Glomerular endothelial cell (primary cell): ENCODE results near the gene NTRK2. TPM values are rescaled to one million over a fixed set of nuclear protein-coding genes. Genes with fewer than 3 reads are reported as not detected.

Source experiments
- DNase-seq: peaks from one replicate; pipeline ENCODE4 v3.0.0-alpha.2; 2011; ENCODE audit warnings: low read depth, low spot score; ENCODE audit errors: extremely low read depth
- total RNA-seq: library from RNA; depleted of rRNA; stranded (reverse); fragments of >200 nt; gene quantifications from 2 replicates; pipeline ENCODE4 v1.2.3, GENCODE V29; 2015

Gene NTRK2
- total RNA-seq, 1 donor from 2014 or later: 0.35 TPM

- no peak for DNase-seq
These were observed 109.0 kb downstream of the NTRK2 start for GRCh38 chr9:84778570-84778969.

DNA sequence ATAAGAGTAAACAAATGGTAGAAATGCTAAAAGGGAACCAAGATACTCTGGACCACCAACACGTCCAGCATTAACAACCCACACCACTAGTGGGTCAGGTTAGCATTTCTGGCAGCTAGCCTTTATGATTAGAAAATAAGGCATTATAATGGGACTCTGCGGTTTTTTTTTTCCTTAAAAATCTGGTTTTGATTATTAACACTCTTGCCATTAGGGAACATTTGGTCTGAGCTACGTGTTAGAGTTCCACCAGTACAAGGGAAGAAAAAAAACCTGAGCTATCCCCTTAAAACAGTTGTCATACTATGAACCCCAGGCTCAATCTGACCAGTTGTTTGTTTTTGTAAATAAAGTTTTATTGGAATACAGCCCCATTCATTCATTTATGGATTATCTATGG lies 110.4 kb downstream of the NTRK2 start:
- DNase-seq: no peak

DNA sequence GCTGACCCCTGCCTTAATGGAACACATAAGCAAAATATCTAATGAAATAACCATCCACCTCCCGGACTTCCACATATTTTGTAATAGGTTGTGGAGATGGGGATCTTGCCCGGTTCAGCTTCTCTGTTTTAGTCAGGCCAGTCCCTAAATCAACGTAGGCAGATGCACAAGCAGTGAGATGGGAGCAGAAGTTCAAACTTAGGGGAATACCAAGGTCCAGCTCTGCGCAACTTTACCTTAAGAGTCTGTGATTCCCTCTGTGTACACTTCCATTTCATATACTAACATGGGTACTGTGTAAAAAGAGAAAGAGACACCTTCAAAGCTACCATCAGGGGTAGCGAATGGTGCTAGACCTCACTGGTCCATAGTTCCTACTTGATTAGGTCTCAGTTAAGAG lies 110.9 kb downstream of the NTRK2 start:
- DNase-seq: no peak

DNA sequence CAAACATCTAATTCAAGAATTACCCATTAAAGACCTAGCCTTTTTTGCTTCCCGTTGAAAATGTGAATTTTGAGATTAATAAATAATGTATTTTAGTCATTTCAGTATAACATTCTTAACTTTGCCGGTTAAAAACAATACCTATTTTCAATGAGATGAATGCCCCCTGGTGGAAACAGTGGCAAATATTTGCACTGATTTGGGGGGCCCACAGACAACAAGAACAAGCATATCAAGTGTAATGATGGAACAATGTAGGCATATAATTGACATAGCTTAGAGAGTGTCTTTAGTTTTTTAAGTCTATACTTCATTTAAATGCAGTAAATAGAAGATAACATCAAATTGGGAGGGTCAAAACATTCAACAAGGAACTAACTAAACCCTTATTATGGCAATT lies 111.9 kb downstream of the NTRK2 start:
- DNase-seq: no peak

DNA sequence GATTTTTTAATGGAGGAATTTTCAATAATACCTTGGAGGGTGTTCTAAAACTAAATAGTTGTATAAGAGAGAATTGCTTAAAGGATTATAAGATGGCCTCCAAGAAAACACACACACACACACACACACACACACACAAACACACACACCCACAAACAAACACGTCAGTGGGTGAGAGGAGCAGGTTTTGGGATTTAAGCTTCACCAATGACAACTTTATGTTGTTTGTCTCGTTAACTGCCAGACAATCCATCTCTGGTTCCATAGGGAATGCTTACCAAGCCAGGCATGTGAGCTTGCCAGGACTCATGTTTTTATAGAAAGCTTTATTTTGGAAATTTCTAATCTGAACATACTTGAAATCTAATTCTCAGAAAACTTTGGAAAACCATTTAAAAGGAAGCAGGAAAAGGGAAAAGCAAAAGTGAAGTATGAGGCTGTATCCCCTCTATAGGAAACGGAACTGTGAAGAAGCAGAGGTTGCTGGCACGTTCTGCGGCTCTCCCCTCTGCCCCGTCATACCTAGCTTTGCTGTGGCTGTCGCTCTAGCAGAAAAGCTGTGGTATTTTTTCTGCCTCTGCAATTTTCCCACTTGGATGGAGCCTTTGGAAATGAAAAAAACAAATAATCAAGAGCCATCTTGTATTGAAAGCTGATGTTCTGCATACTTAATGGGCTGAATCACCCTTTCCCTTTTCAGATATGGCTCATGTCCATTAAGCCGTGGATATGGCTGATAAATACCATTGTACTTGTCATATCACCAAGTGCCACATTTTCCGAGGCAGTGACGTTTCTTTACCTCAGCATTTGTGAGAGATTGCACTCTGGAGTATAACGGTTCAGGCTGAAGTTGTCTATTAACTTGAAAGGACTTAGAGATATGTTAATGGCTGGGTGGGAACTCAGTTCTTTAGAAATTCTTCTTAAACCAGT lies 112.7 kb downstream of the NTRK2 start:
- peak; percentile 44 for DNase-seq

DNA sequence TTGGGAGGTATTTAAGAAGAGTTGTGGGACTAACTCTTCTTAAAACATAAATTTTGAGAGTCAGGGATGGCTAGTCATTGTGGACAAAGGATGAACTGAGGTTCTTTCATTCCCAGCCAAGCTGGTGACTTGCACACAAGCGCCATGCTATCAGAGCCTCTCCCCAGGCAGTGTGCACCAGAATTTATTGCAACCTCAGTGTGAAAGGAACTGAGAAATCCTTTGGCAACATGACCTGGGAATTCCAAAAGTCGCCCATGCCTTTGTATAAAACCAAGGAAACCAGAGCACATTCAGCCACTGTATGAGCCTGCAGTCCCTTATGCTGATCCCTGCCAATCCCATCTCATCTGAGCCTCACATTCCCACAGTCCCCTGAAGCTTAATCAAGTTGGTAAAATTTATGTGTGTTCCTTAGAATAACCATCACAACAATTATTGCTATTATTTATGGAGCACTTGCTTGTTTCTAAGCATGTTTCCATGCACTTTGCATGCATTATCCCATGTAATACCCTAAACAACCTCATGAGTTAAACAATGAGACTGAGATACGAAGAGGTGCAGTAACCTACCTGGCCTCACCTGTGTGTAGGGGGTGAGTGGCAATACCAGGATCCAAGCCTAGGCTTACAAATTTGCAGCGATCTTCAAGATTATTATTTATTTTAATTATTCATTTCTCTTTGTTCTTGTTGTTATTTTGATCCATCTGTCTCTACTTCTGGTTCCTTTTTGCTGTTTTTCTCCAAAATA lies 116.4 kb downstream of the NTRK2 start:
- DNase-seq: no peak

DNA sequence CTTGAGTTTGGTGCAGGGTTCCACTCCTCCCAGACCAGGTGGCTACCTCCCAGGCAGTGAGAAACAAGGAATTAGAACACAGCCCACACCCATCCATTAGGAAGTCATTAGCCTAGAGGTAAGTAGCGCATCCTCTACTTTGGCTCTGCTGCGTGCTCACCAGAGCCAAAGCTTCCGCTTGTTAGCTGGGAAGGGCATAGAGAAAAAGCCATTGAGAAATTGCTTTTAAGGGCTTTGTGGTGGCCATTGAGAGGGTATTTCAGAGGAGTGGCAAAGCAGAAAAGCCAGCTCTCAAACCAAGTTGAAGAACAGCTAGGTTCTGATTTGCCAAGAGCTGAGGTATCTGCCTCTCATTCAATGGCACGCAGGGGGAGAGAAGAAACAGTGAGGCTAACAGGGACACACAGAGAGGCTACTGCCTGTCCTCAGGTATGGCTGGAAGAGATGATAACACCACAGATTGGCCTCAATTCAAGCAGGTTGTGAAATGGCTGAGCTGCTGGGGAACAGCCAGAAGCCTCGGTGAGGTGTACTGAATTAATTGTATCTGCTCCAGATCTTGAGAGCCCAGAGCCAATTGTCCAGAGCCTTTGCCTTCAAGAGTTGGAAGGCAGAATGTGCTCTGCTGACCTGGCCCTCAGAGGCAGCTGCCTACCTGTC lies 119.4 kb downstream of the NTRK2 start:
- DNase-seq: no peak

- DNase-seq: no peak
These were observed 119.9 kb downstream of the NTRK2 start for GRCh38 chr9:84789463-84789830.

DNA sequence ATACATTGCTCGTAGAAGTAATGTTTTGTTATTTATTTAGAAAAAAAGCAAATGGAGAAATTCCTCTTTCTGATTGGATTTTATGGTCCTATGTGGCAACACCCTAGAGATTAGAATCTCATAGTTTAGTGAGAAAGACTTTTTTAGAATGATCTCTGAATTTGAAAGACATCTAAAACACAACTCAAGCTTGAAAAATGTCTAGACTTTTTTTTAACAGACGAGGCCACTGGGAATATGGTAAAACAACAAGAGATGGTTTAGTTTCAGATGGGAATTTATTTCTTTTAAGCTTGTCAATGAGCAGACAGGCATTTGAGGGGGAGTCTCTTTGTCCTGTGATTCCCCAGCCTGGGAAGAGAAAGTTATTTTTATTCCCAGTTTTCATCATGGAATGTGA lies 122.1 kb downstream of the NTRK2 start:
- DNase-seq: no peak

DNA sequence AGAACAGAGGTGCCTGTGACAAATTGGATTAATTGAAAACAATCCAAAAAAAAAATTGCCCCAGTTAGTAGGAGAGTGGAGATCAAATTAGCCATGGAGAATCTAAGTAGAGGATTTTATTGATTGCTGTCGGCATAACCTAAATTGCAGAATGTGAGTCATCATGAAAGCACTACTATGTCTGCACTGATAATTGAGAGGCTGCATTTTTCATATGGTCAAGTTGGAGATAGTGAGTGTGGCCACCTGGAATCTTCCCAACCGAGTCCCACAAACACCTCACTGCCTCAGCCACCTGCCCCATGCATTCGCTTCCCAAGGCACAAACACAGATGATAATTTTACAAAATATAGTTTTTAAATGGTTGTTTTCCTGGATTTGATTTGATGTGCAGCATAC lies 123.7 kb downstream of the NTRK2 start:
- no peak for DNase-seq

DNA sequence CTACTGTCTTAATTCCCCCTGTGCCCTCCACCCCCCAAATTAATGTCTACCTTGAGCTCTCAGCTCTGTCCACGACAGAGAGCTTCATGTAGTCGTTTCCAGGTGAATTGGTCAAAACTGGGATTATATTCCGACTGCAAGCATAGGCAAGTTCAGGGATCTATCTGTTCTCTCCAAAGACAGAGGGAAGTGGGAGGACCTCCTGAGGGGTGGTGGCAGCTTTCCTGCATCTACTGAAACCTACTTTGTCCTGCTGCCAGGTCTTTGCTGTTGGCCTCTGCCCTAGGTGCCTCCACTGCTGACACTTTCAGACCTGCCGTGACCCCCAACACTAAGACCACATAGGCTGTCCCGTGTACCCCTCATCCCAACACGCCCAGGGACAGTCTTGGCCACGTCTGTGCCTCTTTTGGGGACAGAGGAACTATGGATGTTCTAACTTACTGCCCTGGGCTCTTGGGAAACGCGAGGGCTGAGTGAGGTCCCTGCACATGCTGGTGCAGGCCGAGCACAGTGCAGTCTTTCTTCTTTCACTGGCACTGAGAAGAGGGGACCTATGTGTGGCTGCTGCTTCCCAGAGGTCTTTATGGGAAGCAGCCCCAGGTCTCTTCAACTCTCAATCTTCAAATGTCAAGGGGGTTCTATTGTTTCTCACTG lies 125.6 kb downstream of the NTRK2 start:
- DNase-seq: no peak

GRCh38 chr9:84796404-84796803 lies 126.9 kb downstream of the NTRK2 start:
- DNase-seq: no peak

GRCh38 chr9:84799251-84799650 lies 129.7 kb downstream of the NTRK2 start:
- DNase-seq: no peak

DNA sequence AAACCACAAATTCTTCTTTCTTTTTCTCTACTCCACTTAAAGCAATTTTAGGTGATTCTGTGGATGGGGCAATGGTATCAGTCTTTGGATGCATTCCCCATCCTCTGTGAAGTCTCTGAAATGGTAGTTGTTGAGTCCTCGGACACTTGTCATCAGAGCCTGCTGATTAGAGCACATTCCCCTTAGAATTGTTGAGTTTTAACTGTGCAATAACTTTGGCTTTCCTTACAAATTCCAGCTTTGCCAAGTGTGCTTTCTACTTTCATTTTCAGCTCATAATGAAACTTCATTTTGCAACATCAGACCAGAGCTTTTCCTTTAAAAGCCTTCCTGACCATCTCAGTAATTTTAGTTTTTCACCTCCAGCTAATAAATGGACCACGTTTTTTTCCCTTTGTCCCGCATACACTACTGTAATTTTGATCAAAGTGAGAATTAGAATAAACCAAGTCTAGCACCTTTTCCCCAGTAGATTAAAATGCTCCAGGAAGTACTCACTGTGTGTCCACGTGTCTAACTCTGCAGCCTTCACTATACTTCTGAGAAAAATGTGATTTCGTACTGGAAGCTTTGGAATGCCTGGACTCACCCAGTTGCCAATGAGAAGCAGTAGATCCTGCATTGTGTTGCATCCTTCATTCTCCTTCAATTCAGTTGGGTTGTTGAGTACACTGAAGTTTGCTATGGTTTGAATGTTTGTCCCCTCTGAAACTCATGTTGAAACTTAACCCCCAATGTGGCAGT lies 135.6 kb downstream of the NTRK2 start:
- DNase-seq: no peak

DNA sequence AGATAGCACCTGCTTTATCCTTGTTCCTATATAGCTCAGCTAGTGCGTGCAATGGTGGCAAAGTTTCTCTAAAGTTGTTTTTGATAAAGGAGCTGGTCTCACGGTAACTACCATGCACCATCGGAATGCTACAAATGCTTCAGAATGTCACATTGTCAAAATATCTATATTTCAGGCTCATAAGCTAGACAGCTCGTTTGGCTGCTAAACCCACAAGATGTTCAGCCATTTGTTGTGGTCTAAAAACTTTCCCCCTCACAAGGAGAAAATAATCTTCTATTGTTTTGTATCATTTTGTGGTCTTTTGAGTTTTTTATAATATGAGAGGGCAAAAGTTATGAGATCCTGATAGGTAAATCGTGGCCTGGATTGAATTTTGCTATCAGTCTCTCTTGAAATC lies 137.9 kb downstream of the NTRK2 start:
- no peak for DNase-seq

DNA sequence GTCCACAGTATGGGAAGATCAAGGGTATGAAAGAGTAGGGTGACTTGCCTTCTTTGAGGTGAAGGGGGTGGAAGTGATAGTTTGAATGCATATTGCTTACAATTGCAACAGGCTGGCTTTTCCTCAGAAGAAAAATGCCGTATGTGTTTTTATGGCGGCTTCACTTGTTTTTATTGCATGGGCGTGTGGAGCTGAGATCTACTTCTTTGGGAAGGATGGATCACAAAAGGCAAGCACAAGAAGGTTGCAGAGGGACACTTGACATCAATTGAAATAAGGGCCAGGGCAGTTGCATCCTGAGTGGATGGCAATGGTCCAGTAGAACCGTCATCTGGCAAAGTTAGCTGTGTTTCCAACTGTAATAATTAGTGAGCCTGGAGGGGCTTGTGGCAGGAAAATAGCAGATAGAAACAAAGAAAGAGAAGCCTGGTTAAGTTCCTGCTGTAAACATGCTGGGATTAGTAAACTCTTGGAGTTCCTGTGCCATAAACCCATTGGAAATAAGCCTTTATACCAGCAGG lies 138.4 kb downstream of the NTRK2 start:
- no peak for DNase-seq

DNA sequence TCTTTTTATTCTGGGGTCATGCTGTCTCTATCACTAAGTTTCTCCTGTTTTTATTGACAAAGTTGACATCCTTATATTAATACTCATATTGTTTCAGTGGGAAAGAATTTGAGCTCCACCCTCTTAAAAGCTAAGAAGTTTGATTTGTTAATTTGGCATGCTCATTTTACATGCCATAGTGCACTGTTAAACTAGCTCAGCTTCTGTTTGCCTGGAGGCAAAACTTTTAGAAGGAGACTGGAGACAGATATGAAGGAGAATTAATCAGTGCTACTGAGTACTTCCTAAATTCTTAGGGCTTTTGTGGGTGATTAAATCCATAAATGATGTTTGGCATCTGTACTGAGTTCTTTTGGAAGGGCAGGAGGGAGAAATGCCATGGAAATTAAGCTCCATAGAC lies 138.9 kb downstream of the NTRK2 start:
- DNase-seq: no peak

- DNase-seq: no peak
These were observed 141.7 kb downstream of the NTRK2 start for GRCh38 chr9:84811072-84811750.

GRCh38 chr9:84811751-84812074 lies 142.2 kb downstream of the NTRK2 start:
- no peak for DNase-seq

DNA sequence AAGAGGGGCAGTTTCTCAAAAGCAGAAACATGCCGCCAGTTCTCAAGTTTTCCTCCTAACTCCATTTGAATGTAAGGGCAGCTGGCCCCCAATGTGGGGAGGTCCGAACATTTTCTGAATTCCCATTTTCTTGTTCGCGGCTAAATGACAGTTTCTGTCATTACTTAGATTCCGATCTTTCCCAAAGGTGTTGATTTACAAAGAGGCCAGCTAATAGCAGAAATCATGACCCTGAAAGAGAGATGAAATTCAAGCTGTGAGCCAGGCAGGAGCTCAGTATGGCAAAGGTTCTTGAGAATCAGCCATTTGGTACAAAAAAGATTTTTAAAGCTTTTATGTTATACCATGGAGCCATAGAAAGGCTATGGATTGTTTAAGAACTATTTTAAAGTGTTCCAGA lies 142.8 kb downstream of the NTRK2 start:
- DNase-seq: no peak
